Measurements from ENCODE around the gene TMX3.

GRCh38 chr18:68666381-68666780 is 48.5 kb downstream of the TMX3 start:
- TF ChIP-seq CTCF (IDR thresholded peaks at IDR 0.05) (no peak), POLR2A (IDR thresholded peaks at IDR 0.05) (no peak)

All from testis (tissue), 2 donors.